Loucy (cell line): ENCODE data around the gene PPP3CB.

Experiments used
- H2AFZ ChIP-seq: fragments of 200-600 bp; sonication (generic); 2 replicates; pipeline ENCODE4 v1.6.0; 2016; ENCODE audit warnings: antibody characterized with exemption, mild to moderate bottlenecking, low read length, moderate library complexity
- H3F3A ChIP-seq: fragments of 200-600 bp; 2 replicates; pipeline ENCODE4 v1.6.0; 2016; ENCODE audit warnings: antibody characterized with exemption, low read depth, mild to moderate bottlenecking
- H3K27me3 ChIP-seq: fragments of 200-600 bp; sonication (generic); 2 replicates; pipeline ENCODE4 v1.6.1; 2014; ENCODE audit warnings: low read length, mild to moderate bottlenecking; ENCODE audit not compliant: insufficient read depth, poor library complexity, severe bottlenecking
- H3K36me3 ChIP-seq: fragments of 200-600 bp; sonication (generic); 2 replicates; pipeline ENCODE4 v1.6.1; 2016; ENCODE audit warnings: low read length; ENCODE audit not compliant: insufficient read depth
- H3K4me1 ChIP-seq: fragments of 200-600 bp; sonication (generic); 2 replicates; pipeline ENCODE4 v1.5.1; 2014; ENCODE audit warnings: low read length, mild to moderate bottlenecking; ENCODE audit not compliant: insufficient read depth, poor library complexity, severe bottlenecking
- H3K4me2 ChIP-seq: fragments of 200-600 bp; sonication (generic); 2 replicates; pipeline ENCODE4 v1.6.0; 2014; ENCODE audit warnings: antibody characterized with exemption, low read length, low read depth, mild to moderate bottlenecking; ENCODE audit not compliant: poor library complexity, severe bottlenecking
- H3K4me3 ChIP-seq: fragments of 200-600 bp; sonication (generic); 2 replicates; pipeline ENCODE4 v1.5.1; 2014; ENCODE audit warnings: low read length, mild to moderate bottlenecking, mixed read lengths; ENCODE audit not compliant: poor library complexity, severe bottlenecking
- H3K79me2 ChIP-seq: fragments of 200-600 bp; sonication (generic); 2 replicates; pipeline ENCODE4 v1.6.1; 2014; ENCODE audit warnings: low read length; ENCODE audit not compliant: insufficient read depth
- H3K9ac ChIP-seq: fragments of 200-600 bp; sonication (generic); 2 replicates; pipeline ENCODE4 v1.6.0; 2014; ENCODE audit warnings: mild to moderate bottlenecking, low read depth, low read length, moderate library complexity; ENCODE audit not compliant: poor library complexity, severe bottlenecking
- H3K9me2 ChIP-seq: fragments of 200-600 bp; sonication (generic); replicated peaks from 2 replicates; pipeline ENCODE4 v1.6.1; 2016; ENCODE audit warnings: low read depth, low read length, mixed read lengths
- H3K9me3 ChIP-seq: fragments of 200-600 bp; sonication (generic); 2 replicates; pipeline ENCODE4 v1.6.1; 2014; ENCODE audit warnings: mild to moderate bottlenecking, antibody characterized with exemption, low read length, low read depth; ENCODE audit not compliant: insufficient read depth
- H4K20me1 ChIP-seq: fragments of 200-600 bp; sonication (generic); 2 replicates; pipeline ENCODE4 v1.6.0; 2014; ENCODE audit warnings: antibody characterized with exemption, low read length, mild to moderate bottlenecking; ENCODE audit not compliant: insufficient read depth, poor library complexity, severe bottlenecking
- CTCF ChIP-seq: fragments of 200-600 bp; sonication (generic); conservative IDR thresholded peaks from 2 replicates; pipeline ENCODE4 v1.5.1; 2014; ENCODE audit warnings: mild to moderate bottlenecking, antibody characterized with exemption, low read length
- EZH2phosphoT487 ChIP-seq: fragments of 200-600 bp; IDR thresholded peaks from 2 replicates; pipeline ENCODE4 v1.6.1; 2018; ENCODE audit warnings: antibody characterized with exemption, mild to moderate bottlenecking, moderate library complexity, borderline replicate concordance

Gene PPP3CB

GRCh38 chr10:73465978-73466726 lies 29.7 kb downstream of the PPP3CB start:
- no peak overlapping the region for H3K4me2 ChIP-seq
- no peaks in the 10 kb centered on the region for H3K4me1 ChIP-seq
- H3F3A ChIP-seq: no peaks in the 10 kb centered on the region
- H3K9ac ChIP-seq: no peak overlapping the region
- H3K27me3 ChIP-seq: no peaks in the 10 kb centered on the region
- no peak for TF ChIP-seq CTCF
- no peak for TF ChIP-seq EZH2phosphoT487
- H3K4me3 ChIP-seq: no peak overlapping the region
- H4K20me1 ChIP-seq: no peaks in the 10 kb centered on the region
- no peaks in the 10 kb centered on the region for H3K9me3 ChIP-seq
- no peaks in the 10 kb centered on the region for H3K9me2 ChIP-seq
- H2AFZ ChIP-seq: no peak overlapping the region
- no peaks in the 10 kb centered on the region for H3K79me2 ChIP-seq
- peaks cover 40% of the 10 kb centered on the region; the same call in 1 of the 2 replicates for H3K36me3 ChIP-seq

- Histone ChIP-seq H2AFZ (no peak overlapping the region), H3K79me2 (no peaks in the 10 kb centered on the region), H3K9ac (no peak overlapping the region), H3K9me3 (no peaks in the 10 kb centered on the region), H3K27me3 (no peaks in the 10 kb centered on the region), H3K36me3 (peaks cover 11% of the 10 kb centered on the region; the same call in 1 of the 2 replicates), H3K4me1 (no peaks in the 10 kb centered on the region), H3K4me3 (no peak overlapping the region), H3K9me2 (no peaks in the 10 kb centered on the region), H3K4me2 (no peak overlapping the region), H4K20me1 (no peaks in the 10 kb centered on the region), H3F3A (no peaks in the 10 kb centered on the region)
- no peak for TF ChIP-seq CTCF
- no peak for TF ChIP-seq EZH2phosphoT487
These were observed 34.9 kb downstream of the PPP3CB start for GRCh38 chr10:73460897-73461296.

GRCh38 chr10:73459683-73460314 lies 36.0 kb downstream of the PPP3CB start:
- TF ChIP-seq EZH2phosphoT487: no peak
- no peak for TF ChIP-seq CTCF
- no peaks in the 10 kb centered on the region for H3K9me2 ChIP-seq
- no peak overlapping the region for H3K4me2 ChIP-seq
- H3K9me3 ChIP-seq: no peaks in the 10 kb centered on the region
- no peak overlapping the region for H3K4me3 ChIP-seq
- no peak overlapping the region for H3K9ac ChIP-seq
- no peaks in the 10 kb centered on the region for H3K27me3 ChIP-seq
- no peaks in the 10 kb centered on the region for H3K4me1 ChIP-seq
- no peaks in the 10 kb centered on the region for H4K20me1 ChIP-seq
- no peaks in the 10 kb centered on the region for H3K79me2 ChIP-seq
- H3F3A ChIP-seq: no peaks in the 10 kb centered on the region
- H3K36me3 ChIP-seq: 0 out of 2 replicates have a peak, but pooled peaks cover 4% of the 10 kb centered on the region
- no peak overlapping the region for H2AFZ ChIP-seq
